Keratinocyte (primary cell): ENCODE data around the gene PLCD4. TPM values are rescaled to one million over a fixed set of nuclear protein-coding genes. Genes with fewer than 3 reads are reported as not detected.

Source experiments
- DNase-seq: peaks from one replicate; pipeline ENCODE4 v3.0.0-alpha.2; 2011; ENCODE audit warnings: low read depth, missing footprints, low spot score
- FAIRE-seq: peaks from 2 replicates; lab custom pipeline; 2011; peaks lifted over from hg19 to GRCh38; lab: Jason Lieb, UNC
- H2AFZ ChIP-seq: 2 replicates; pipeline ENCODE4 v1.6.0; 2012; ENCODE audit warnings: low read length, control low read depth, inconsistent platforms; ENCODE audit not compliant: control insufficient read depth
- H3K27ac ChIP-seq: 2 replicates; pipeline ENCODE4 v1.5.1; 2011; ENCODE audit warnings: low read length; ENCODE audit not compliant: control insufficient read depth, insufficient read depth
- H3K27me3 ChIP-seq: 3 replicates; pipeline ENCODE4 v1.6.0; 2011; ENCODE audit warnings: low read length; ENCODE audit not compliant: control insufficient read depth, insufficient read depth; ENCODE audit errors: extremely low read depth
- H3K36me3 ChIP-seq, 2 experiments: 2 replicates in 1 of 2; 3 replicates in 1 of 2; pipeline ENCODE4 v1.5.1; 2011; ENCODE audit warnings: low read length in 2 of 2, mild to moderate bottlenecking in 1 of 2; ENCODE audit not compliant: control insufficient read depth in 2 of 2, insufficient read depth in 2 of 2; ENCODE audit errors: extremely low read depth in 1 of 2
- H3K4me1 ChIP-seq: 3 replicates; pipeline ENCODE4 v1.5.1; 2011; ENCODE audit warnings: low read length; ENCODE audit not compliant: control insufficient read depth, insufficient read depth; ENCODE audit errors: extremely low read depth
- H3K4me2 ChIP-seq: 3 replicates; pipeline ENCODE4 v1.6.0; 2011; ENCODE audit warnings: low read depth, low read length; ENCODE audit not compliant: control insufficient read depth, insufficient read depth; ENCODE audit errors: extremely low read depth
- H3K4me3 ChIP-seq, 3 experiments: fragments of 200-600 bp in 1 of 3; sonication (generic) in 1 of 3; 2 replicates in 2 of 3; 3 replicates in 1 of 3; pipeline ENCODE4 v1.5.1; 2011 to 2016; ENCODE audit warnings: low read length in 3 of 3, mild to moderate bottlenecking in 3 of 3, control low read depth in 2 of 3, inconsistent platforms in 1 of 3, low read depth in 1 of 3, mixed read lengths in 1 of 3, mixed run types in 1 of 3, moderate library complexity in 1 of 3; ENCODE audit not compliant: control insufficient read depth in 2 of 3, insufficient read depth in 2 of 3; ENCODE audit errors: extremely low read depth in 1 of 3
- H3K79me2 ChIP-seq: 2 replicates; pipeline ENCODE4 v1.6.0; 2012; ENCODE audit warnings: low read length; ENCODE audit not compliant: control insufficient read depth, insufficient read depth
- H3K9ac ChIP-seq: 3 replicates; pipeline ENCODE4 v1.6.0; 2011; ENCODE audit warnings: low read length; ENCODE audit not compliant: control insufficient read depth, insufficient read depth; ENCODE audit errors: extremely low read depth
- H3K9me1 ChIP-seq: 3 replicates; pipeline ENCODE4 v1.6.0; 2011; ENCODE audit warnings: low read length; ENCODE audit not compliant: control insufficient read depth, insufficient read depth; ENCODE audit errors: extremely low read depth
- H3K9me3 ChIP-seq: 2 replicates; pipeline ENCODE4 v1.5.1; 2012; ENCODE audit warnings: low read depth, low read length; ENCODE audit not compliant: control insufficient read depth
- H4K20me1 ChIP-seq: 3 replicates; pipeline ENCODE4 v1.6.0; 2011; ENCODE audit warnings: low read length; ENCODE audit not compliant: control insufficient read depth, insufficient read depth; ENCODE audit errors: extremely low read depth
- CTCF ChIP-seq, 3 experiments: IDR thresholded peaks in 1 of 3; conservative IDR thresholded peaks in 1 of 3; optimal IDR thresholded peaks in 1 of 3; 2 replicates in 2 of 3; 3 replicates in 1 of 3; pipeline versions ENCODE3 to v1.5.1; 2011; ENCODE audit warnings: low read length in 3 of 3, mild to moderate bottlenecking in 3 of 3, moderate library complexity in 2 of 3, control low read depth in 1 of 3, inconsistent platforms in 1 of 3; ENCODE audit not compliant: insufficient read depth in 2 of 3; ENCODE audit errors: extremely low read depth in 1 of 3
- EZH2 ChIP-seq: IDR thresholded peaks from one replicate; pipeline ENCODE4 v1.6.1; 2012; ENCODE audit warnings: inconsistent platforms, mild to moderate bottlenecking, low read length, moderate library complexity
- dilution Hi-C: fragments of 300-500 bp; cut with MboI; formaldehyde crosslinking; loops from one replicate; pipeline ENCODE4 v1.7.0; 2020; ENCODE audit warnings: low sequenced_read_pairs; ENCODE audit not compliant: extremely low pct_ligation_motif_present
- polyA plus RNA-seq, 5 experiments: library from polyadenylated mRNA; depleted of rRNA in 3 of 5; stranded (reverse) in 3 of 5; stranded (forward) in 1 of 5; unstranded in 1 of 5; fragments of >200 nt; gene quantifications; 1 replicate in 1 of 5; 2 replicates in 3 of 5; 3 replicates in 1 of 5; pipeline versions ENCODE4 v1.2.1 to v1.2.3, GENCODE V29; 2011 to 2012; ENCODE audit warnings: missing spikeins in 2 of 5, low read depth in 1 of 5, low replicate concordance in 1 of 5

Gene PLCD4
- polyA plus RNA-seq, 1 donor (not counting 4 experiments of a cell fraction or from before 2014, with no cell fraction given): 15.3 TPM

GRCh38 chr2:218655751-218656150 lies 48.1 kb downstream of the PLCD4 start:
- Histone ChIP-seq H3K9me3 (no peaks in the 10 kb centered on the region), H3K9ac (no peak overlapping the region), H3K79me2 (peaks cover 44% of the 10 kb centered on the region), H3K36me3 (peaks cover 14 to 24% of the 10 kb centered on the region in 2 experiments), H3K4me3 (no peak overlapping the region), H3K9me1 (no peaks in the 10 kb centered on the region), H4K20me1 (no peaks in the 10 kb centered on the region), H3K4me2 (no peak overlapping the region), H3K27ac (no peak overlapping the region), H3K4me1 (peaks cover 10% of the 10 kb centered on the region), H2AFZ (no peak overlapping the region), H3K27me3 (no peaks in the 10 kb centered on the region)
- FAIRE-seq (no peak), DNase-seq (no peak)
- dilution Hi-C loops: no loop called here
- TF ChIP-seq CTCF (optimal IDR thresholded peaks at IDR 0.05 in 1 of 3, IDR thresholded peaks at IDR 0.05 in 1 of 3, conservative IDR thresholded peaks at IDR 0.05 in 1 of 3; ENCODE audit: extremely low read depth in 1 of 3, insufficient read depth in 2 of 3, low read length in 3 of 3) (no peak), EZH2 (no peak)

- H3K4me1 ChIP-seq: peaks cover 11% of the 10 kb centered on the region
- H4K20me1 ChIP-seq: peaks cover 2% of the 10 kb centered on the region
- no peaks in the 10 kb centered on the region for H3K27me3 ChIP-seq
- H3K9ac ChIP-seq: peak overlapping the region; percentile 81
- H3K4me2 ChIP-seq: peak overlapping the region; percentile 82
- H3K27ac ChIP-seq: peak overlapping the region; percentile 66
- no peaks in the 10 kb centered on the region for H3K9me1 ChIP-seq
- H3K9me3 ChIP-seq: no peaks in the 10 kb centered on the region
- H3K4me3 ChIP-seq: peak overlapping the region; percentile 79 to 95 (median 93)
- H2AFZ ChIP-seq: peak overlapping the region; percentile 72
- H3K36me3 ChIP-seq: peaks cover 32% of the 10 kb centered on the region in 2 experiments
- FAIRE-seq (peak; percentile 83), DNase-seq (no peak)
- dilution Hi-C loops: no loop called here
- peaks cover 47% of the 10 kb centered on the region for H3K79me2 ChIP-seq
- TF ChIP-seq CTCF (optimal IDR thresholded peaks at IDR 0.05 in 1 of 3, IDR thresholded peaks at IDR 0.05 in 1 of 3, conservative IDR thresholded peaks at IDR 0.05 in 1 of 3; ENCODE audit: extremely low read depth in 1 of 3, insufficient read depth in 2 of 3, low read length in 3 of 3): peak; percentile 56 to 66 (median 63)
- no peak for TF ChIP-seq EZH2
These were observed 51.1 kb downstream of the PLCD4 start for GRCh38 chr2:218658671-218659257.
